Left ventricle myocardium inferior (tissue), 1 donor: ENCODE data around the gene CD1D. TPM values are rescaled to one million over a fixed set of nuclear protein-coding genes. Genes with fewer than 3 reads are reported as not detected.
A peak's percentile ranks its signal among the peaks of the same experiment; 100 is the strongest.

ENCODE experiments used
- DNase-seq: peaks from one replicate; pipeline ENCODE4 v3.0.0-alpha.2; 2020
- H3K27ac ChIP-seq: fragments of 200-600 bp; replicated peaks from 2 replicates; pipeline ENCODE4 v1.8.0; 2021
- H3K27me3 ChIP-seq: fragments of 200-600 bp; 2 replicates; pipeline ENCODE4 v1.8.0; 2021; ENCODE audit warnings: low read depth
- H3K36me3 ChIP-seq: fragments of 200-600 bp; 2 replicates; pipeline ENCODE4 v1.8.0; 2021
- H3K4me1 ChIP-seq: fragments of 200-600 bp; 2 replicates; pipeline ENCODE4 v1.8.0; 2021
- H3K4me3 ChIP-seq: fragments of 200-600 bp; 2 replicates; pipeline ENCODE4 v1.8.0; 2021; ENCODE audit warnings: mild to moderate bottlenecking, moderate library complexity
- H3K9me3 ChIP-seq: fragments of 200-600 bp; replicated peaks from 2 replicates; pipeline ENCODE4 v1.8.0; 2021
- intact Hi-C: fragments of 100-400 bp; cut with micrococcal nuclease; formaldehyde crosslinking; loops from one replicate; pipeline ENCODE4 v1.11.0; 2022
- total RNA-seq: library from RNA; stranded (reverse); fragmentation: NEBNext Ultra II Directional; extraction: Animal tissue kit (Norgen Biotek cat#: 25700); gene quantifications from one replicate; pipeline ENCODE4 v1.2.1, GENCODE V29; 2021
- TF ChIP-seq, protein P1 (sequence below): fragments of 200-600 bp; IDR thresholded peaks from 2 replicates; pipeline ENCODE4 v1.8.0; 2021; ENCODE audit warnings: antibody characterized with exemption, mild to moderate bottlenecking, borderline replicate concordance
- donor health status: DM: no; HTN: yes; CAD: no; lungs with severe emphysema.

The CD1D gene
- total RNA-seq, 1 donor from 2014 or later: 1.4 TPM

DNA sequence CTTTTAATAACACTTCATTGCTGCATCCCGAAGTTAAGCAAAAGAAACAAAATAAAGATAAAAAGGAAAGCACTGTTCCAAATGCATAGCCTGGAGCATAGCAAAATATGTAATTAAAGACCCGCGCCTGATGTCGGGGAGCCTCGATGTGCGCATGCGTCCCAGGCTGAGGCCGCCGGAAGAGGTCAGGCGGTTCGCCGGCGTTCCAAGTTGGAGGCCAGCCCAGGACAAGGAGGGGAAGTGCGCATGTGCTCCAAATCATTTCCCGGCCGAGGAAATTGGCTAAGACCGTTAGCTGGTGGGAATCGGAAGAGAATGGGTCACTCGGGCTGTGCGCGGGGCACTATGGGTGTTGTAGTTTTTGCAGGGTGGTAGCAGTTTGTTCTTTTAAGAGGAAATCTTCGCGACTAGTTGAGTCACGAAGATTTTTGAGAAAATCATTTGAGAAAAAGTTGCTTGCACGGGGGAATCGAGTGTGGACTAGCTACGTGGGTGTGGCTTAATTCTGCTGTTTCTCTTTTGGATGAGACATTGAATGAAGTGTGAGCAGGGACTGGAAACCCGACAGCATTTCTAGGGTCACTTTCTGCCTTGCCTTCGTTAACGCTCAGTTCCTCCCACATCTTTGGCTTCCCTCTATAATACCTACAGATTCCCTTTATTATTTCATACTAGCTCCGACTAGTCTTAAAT is 31.0 kb upstream of the CD1D start:
- no peaks in the 10 kb centered on the region for H3K9me3 ChIP-seq
- H3K4me3 ChIP-seq: peak overlapping the region; percentile 63
- H3K27ac ChIP-seq: peak overlapping the region; percentile 87
- intact Hi-C loops: no loop called here
- no peaks in the 10 kb centered on the region for H3K36me3 ChIP-seq
- TF ChIP-seq, protein P1, sequence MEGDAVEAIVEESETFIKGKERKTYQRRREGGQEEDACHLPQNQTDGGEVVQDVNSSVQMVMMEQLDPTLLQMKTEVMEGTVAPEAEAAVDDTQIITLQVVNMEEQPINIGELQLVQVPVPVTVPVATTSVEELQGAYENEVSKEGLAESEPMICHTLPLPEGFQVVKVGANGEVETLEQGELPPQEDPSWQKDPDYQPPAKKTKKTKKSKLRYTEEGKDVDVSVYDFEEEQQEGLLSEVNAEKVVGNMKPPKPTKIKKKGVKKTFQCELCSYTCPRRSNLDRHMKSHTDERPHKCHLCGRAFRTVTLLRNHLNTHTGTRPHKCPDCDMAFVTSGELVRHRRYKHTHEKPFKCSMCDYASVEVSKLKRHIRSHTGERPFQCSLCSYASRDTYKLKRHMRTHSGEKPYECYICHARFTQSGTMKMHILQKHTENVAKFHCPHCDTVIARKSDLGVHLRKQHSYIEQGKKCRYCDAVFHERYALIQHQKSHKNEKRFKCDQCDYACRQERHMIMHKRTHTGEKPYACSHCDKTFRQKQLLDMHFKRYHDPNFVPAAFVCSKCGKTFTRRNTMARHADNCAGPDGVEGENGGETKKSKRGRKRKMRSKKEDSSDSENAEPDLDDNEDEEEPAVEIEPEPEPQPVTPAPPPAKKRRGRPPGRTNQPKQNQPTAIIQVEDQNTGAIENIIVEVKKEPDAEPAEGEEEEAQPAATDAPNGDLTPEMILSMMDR: no peak
- no peaks in the 10 kb centered on the region for H3K27me3 ChIP-seq
- peaks cover 53% of the 10 kb centered on the region for H3K4me1 ChIP-seq
- DNase-seq: peak; percentile 95

DNA sequence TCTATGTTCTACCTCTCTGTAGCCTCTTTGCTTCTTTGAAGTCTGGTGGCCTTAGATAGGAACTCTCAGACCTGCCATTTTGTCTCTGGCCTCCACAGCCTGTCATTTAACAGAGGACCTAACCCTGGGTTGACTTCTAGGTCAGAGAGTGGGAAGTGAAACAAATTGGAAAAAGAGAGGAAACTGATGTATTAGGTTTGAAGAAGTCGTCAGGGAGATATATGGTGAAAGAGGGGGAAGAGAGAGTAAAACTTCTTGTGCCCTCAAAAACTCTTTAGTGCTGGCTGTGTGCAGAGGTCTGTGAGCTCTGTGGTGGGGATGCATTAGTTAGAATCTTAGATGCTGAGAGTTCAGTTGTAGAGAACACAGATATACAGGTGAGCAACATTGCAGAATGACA is 30.2 kb upstream of the CD1D start:
- Histone ChIP-seq H3K36me3 (no peaks in the 10 kb centered on the region), H3K4me1 (peaks cover 47% of the 10 kb centered on the region), H3K27me3 (no peaks in the 10 kb centered on the region), H3K9me3 (no peaks in the 10 kb centered on the region), H3K4me3 (no peak overlapping the region), H3K27ac (peak overlapping the region; percentile 87)
- TF ChIP-seq, protein P1: no peak
- no peak for DNase-seq
- intact Hi-C loops: no loop called here

DNA sequence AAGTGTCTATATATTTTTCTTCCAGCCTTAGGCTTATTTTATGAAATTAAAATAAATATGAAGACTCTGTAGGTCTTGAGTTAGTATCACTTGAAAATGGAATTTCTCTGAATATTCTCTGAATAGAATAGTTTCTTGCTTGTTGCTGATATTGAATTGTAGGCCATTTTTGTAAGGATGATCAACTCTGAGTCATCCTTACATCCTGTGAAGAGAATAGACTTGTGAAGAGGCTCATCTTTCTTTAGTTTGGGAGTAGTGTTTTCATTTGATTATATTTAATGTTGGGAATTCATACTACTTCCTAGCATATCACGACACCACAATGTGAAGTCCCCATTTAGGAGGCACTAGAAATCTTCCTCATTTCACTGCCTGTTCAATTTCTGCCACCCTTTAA is 27.5 kb upstream of the CD1D start:
- no peak for DNase-seq
- TF ChIP-seq, protein P1: no peak
- peaks cover 24% of the 10 kb centered on the region for H3K4me1 ChIP-seq
- no peaks in the 10 kb centered on the region for H3K9me3 ChIP-seq
- intact Hi-C loops: no loop called here
- no peaks in the 10 kb centered on the region for H3K27me3 ChIP-seq
- no peak overlapping the region for H3K4me3 ChIP-seq
- no peak overlapping the region for H3K27ac ChIP-seq
- no peaks in the 10 kb centered on the region for H3K36me3 ChIP-seq

DNA sequence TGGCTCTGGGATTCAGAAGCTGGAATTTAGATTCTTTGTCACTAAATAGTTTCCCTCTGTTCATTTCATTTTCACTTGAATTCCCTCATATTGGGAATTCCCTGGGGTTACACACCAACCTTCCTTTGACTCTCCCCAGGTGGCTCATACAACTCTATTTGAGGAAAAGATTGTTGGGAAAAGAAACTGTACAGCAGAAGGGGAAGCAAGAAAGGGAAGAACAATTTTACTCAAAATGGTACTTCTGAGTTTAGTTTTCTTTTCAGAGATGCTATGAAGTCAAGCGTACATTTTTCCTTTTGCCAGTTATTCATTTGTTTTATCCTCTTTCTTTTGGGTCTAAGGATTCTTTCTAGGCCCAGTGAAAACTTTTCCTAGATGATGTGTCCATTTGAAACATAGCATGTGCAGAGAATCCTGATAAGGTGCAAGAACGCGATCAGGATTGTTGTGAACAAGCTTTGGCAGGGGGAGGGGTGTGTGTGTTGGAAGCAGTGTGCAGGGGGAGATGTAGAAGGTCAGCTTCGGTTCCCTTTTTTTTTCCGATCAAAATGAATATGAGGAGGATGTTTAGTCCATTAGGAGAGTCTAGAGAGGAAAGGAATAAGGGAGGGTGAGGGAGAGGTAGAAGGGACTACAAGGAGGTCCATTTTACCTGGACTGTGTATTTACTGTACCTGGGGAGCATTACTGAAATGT is 26.8 kb upstream of the CD1D start:
- DNase-seq: no peak
- H3K4me1 ChIP-seq: peaks cover 17% of the 10 kb centered on the region
- TF ChIP-seq, protein P1: no peak
- H3K36me3 ChIP-seq: no peaks in the 10 kb centered on the region
- H3K9me3 ChIP-seq: no peaks in the 10 kb centered on the region
- intact Hi-C loops: no loop called here
- H3K27me3 ChIP-seq: no peaks in the 10 kb centered on the region
- no peak overlapping the region for H3K4me3 ChIP-seq
- no peak overlapping the region for H3K27ac ChIP-seq

DNA sequence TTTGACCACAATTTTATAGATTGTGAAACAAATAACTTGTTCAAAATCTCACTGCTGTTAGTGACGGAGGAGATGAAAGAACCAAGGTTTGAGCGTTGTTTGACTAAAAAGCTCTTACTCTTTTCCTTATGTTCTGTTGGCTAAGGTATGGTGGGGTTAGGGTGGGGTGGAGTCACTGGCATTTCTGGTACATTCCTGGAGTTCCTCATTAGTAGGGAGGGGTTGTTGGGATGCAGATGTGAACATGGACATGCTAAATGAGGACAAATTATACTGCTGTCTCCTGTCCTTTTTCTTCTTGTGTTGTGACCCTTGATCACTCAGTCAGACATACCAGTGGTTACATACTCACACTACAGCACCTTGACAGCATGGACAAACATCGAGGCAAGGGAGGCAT is 26.2 kb upstream of the CD1D start:
- no peaks in the 10 kb centered on the region for H3K9me3 ChIP-seq
- H3K27ac ChIP-seq: no peak overlapping the region
- no peak for DNase-seq
- H3K27me3 ChIP-seq: no peaks in the 10 kb centered on the region
- intact Hi-C loops: no loop called here
- no peaks in the 10 kb centered on the region for H3K36me3 ChIP-seq
- no peak overlapping the region for H3K4me3 ChIP-seq
- TF ChIP-seq, protein P1: no peak
- peaks cover 12% of the 10 kb centered on the region for H3K4me1 ChIP-seq
